GM12892 (cell line): Measurements from ENCODE around the gene USP47.

ENCODE experiments used
- POLR2A ChIP-seq: IDR thresholded peaks from 2 replicates; pipeline ENCODE4 v1.6.1; 2011; ENCODE audit warnings: low read depth, low read length, control low read depth
- POLR2AphosphoS5 ChIP-seq: IDR thresholded peaks from 2 replicates; pipeline ENCODE4 v1.6.1; 2011; ENCODE audit warnings: low read depth, low read length, control low read depth
- TAF1 ChIP-seq: IDR thresholded peaks from 2 replicates; pipeline ENCODE4 v1.6.1; 2011; ENCODE audit warnings: low read depth, mild to moderate bottlenecking, control low read depth, low read length, borderline replicate concordance

- TF ChIP-seq POLR2A (no peak), POLR2AphosphoS5 (no peak), TAF1 (no peak)
Observed at GRCh38 chr11:11931461-11932055, 89.8 kb downstream of the USP47 start.
